Subcutaneous adipose tissue (tissue), 4 donors: ENCODE data around the gene LRRC10B. TPM values are rescaled to one million over a fixed set of nuclear protein-coding genes. Genes with fewer than 3 reads are reported as not detected.

Experiments used
- CTCF ChIP-seq: fragments of 450-650 bp; IDR thresholded peaks from one replicate; pipeline ENCODE4 v1.5.1; 2016; ENCODE audit warnings: low read depth, mild to moderate bottlenecking, control low read depth, antibody characterized with exemption, moderate library complexity
- total RNA-seq, 4 donors: library from RNA; depleted of rRNA; stranded (reverse); fragments of >200 nt; gene quantifications; one replicate each; pipeline ENCODE4 v1.1.0, GENCODE V29; 2016

Gene LRRC10B
- total RNA-seq, 4 donors from 2014 or later = 0.22 to 1.7 (median 1.6) TPM; not detected in 1

GRCh38 chr11:61545921-61546320 is 37.4 kb downstream of the LRRC10B start:
- no peak for TF ChIP-seq CTCF

- no peak for TF ChIP-seq CTCF
Measured at GRCh38 chr11:61546663-61547062, 38.1 kb downstream of the LRRC10B start.

- no peak for TF ChIP-seq CTCF
Measured at GRCh38 chr11:61547246-61547645, 38.7 kb downstream of the LRRC10B start.

GRCh38 chr11:61549177-61549576 is 40.6 kb downstream of the LRRC10B start:
- TF ChIP-seq CTCF = no peak

GRCh38 chr11:61549662-61550568 is 41.4 kb downstream of the LRRC10B start:
- TF ChIP-seq CTCF = no peak

GRCh38 chr11:61550665-61551227 is 42.2 kb downstream of the LRRC10B start:
- TF ChIP-seq CTCF = no peak

GRCh38 chr11:61551634-61552033 is 43.1 kb downstream of the LRRC10B start:
- no peak for TF ChIP-seq CTCF
